T-helper 9 cell (primary cell): Measurements from ENCODE around the gene RAB19.
"Not testable (repeated sequence)": the region's sequence is repeated elsewhere in the genome, so short reads cannot be mapped to it uniquely, and the experiment has no call there.

Source experiments
- DNase-seq: peaks from one replicate; pipeline ENCODE4 v3.0.0-alpha.2; 2020

The RAB19 gene

GRCh38 chr7:140453785-140454656 lies 50.2 kb downstream of the RAB19 start:
- DNase-seq = not testable (repeated sequence)

- DNase-seq = no peak
Measured at GRCh38 chr7:140454657-140455015, 50.8 kb downstream of the RAB19 start.

DNA sequence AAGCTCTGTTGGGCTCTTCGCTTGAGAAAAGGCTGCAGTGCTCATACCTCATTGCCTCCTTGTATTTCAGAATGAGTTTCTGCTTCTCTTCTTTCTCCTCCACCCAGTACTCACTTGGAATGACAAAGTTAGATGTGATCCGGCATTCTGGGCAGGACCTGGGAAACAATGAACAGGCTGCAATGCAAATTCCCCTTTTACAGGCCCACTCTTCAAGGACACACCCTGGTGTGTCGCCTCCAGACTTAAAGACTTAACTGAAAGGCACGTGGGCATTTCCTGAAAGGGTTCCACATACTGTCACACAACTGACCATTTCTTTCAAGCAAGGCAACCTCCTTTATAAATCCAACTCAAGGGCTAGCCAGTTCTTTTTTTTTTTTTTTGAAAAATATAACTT lies 51.9 kb downstream of the RAB19 start:
- no peak for DNase-seq

DNA sequence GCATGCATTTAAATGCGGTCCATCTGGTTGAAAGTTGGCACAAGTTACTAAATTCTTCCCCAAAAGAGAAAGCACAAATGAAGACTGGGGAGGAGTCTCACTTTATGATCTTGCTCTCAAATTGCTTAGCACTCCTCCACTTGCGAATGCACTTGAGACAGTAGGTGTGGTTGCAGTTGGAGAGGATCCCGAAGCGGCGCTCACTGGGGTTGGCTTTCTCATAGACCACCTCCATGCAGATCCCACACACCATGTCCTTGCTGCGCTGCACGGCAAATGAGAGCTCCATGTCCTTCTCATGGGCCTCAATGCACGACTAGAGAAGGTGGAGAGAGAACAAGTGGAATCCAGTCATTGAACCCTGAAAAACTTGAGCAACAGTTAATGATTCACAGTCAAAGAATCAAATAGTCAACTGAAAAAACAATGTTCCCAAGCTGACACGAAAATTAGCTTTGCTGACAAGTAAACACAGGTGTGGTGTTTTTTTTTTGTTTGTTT lies 52.7 kb downstream of the RAB19 start:
- no peak for DNase-seq

DNA sequence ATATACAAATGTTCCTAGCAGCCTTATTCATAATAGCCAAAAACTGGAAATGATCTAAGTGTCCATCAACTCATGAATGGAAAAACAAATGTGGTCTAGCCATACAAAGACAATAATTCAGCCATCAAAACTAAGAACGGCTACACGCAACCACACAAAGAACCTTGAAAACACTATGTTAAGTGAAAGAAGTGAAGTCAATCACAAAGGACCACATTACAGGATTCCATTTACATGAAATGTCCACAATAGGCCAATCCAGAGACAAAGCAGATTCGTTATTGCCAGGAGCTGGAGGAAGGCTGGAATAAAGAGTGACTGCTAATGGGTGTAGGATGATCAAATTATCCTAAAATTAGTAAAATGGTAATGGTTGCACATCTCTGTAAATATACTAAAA lies 54.3 kb downstream of the RAB19 start:
- DNase-seq = no peak

- no peak for DNase-seq
Measured at GRCh38 chr7:140458916-140459315, 55.1 kb downstream of the RAB19 start.

DNA sequence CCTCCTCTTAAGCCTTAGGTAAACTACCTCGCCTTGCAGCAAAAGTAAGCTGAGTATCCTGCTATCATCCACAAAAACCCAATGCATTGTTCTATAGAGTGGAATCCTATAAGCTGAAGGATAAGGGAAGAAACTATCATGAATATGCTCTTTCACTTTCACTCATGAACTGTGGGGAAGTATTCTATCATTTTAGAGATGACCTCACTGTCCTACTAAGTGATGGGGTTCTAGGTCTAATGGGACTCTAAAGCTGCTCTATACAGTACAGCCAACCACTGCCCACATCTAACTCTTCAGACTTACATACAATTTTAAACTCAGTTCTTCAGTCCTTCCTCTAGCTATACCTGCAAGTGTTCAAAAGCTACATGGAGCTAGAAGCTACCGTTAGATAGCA lies 59.3 kb downstream of the RAB19 start:
- DNase-seq = no peak

DNA sequence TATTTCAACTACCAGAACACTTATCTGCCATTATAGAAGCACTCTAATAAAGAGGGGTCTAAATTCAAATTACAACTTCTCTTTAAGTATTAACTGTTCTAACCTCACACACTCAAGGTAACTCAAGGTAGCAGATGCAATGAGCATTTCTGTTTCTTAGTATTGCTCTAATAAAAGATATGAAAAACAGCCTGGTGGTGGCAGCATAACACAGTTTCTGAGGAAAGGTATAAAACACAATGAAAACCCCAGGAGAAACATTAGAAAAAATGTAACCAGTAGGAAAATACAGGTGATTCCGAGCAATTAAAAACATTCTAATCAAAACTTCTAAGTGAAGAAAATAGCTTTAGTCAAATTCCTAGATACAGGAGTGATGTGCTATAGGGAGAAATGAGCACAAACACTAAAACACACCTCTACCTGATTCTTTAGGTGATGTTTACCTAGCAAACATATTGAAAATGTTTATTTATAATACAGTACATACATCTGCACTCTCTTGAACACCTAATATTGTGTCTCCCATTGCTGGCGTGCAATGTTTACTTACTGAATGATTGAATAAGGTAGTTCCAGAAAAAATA lies 72.0 kb downstream of the RAB19 start:
- DNase-seq = peak; percentile 45

DNA sequence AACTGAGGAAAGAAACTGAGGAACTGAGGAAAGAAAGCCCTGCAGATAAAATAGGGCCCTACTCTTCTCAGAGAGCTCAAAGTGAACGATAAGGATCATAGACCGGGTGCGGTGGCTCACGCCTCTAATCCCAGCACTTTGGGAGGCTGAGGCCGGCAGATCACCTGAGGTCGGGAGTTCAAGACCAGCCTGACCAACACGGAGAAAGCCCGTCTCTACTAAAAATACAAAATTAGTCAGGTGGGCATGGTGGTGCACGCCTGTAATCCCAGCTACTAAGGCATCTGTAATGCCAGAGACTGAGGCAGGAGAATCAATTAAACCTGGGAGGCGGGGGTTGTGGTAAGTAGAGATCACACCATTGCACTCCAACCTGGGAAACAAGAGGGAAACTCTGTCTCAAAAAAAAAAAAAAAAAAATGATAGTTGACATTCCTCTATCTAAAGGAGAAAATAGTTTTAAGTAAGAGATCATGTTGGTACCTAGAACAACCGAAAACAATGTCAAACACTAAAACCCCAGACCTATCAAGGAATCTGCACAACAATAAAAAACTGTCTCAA lies 72.9 kb downstream of the RAB19 start:
- DNase-seq = no peak
